ENCODE results near the gene FIP1L1.
"Not testable (repeated sequence)": the region's sequence is repeated elsewhere in the genome, so short reads cannot be mapped to it uniquely, and the experiment has no call there.

Gene FIP1L1

GRCh38 chr4:53377319-53378170 lies at the start of gene FIP1L1:
Gene FIP1L1 (plus strand): TSS chr4:53377641. CDS start chr4:53377839, 198 bp downstream.
- in situ Hi-C loops (cut with MboI; ENCODE audit: low sequenced_read_pairs): no loop called here

- in situ Hi-C loops (cut with MboI; ENCODE audit: low sequenced_read_pairs): not testable (repeated sequence)
Measured at GRCh38 chr4:53334916-53335315, 42.5 kb upstream of the FIP1L1 start.

GRCh38 chr4:53340145-53340544 lies 37.3 kb upstream of the FIP1L1 start:
- in situ Hi-C loops (cut with MboI; ENCODE audit: low sequenced_read_pairs): not testable (repeated sequence)

GRCh38 chr4:53346392-53346791 lies 31.0 kb upstream of the FIP1L1 start:
- in situ Hi-C loops (cut with MboI; ENCODE audit: low sequenced_read_pairs): not testable (repeated sequence)

GRCh38 chr4:53346920-53347852 lies 30.3 kb upstream of the FIP1L1 start:
- in situ Hi-C loops (cut with MboI; ENCODE audit: low sequenced_read_pairs): no loop called here

- in situ Hi-C loops (cut with MboI; ENCODE audit: low sequenced_read_pairs): no loop called here
Measured at GRCh38 chr4:53348046-53348445, 29.4 kb upstream of the FIP1L1 start.

GRCh38 chr4:53349091-53349491 lies 28.4 kb upstream of the FIP1L1 start:
- in situ Hi-C loops (cut with MboI; ENCODE audit: low sequenced_read_pairs): no loop called here

- in situ Hi-C loops (cut with MboI; ENCODE audit: low sequenced_read_pairs): no loop called here
Measured at GRCh38 chr4:53354012-53354722, 23.3 kb upstream of the FIP1L1 start.

- in situ Hi-C loops (cut with MboI; ENCODE audit: low sequenced_read_pairs): no loop called here
Measured at GRCh38 chr4:53355930-53356521, 21.4 kb upstream of the FIP1L1 start.

- in situ Hi-C loops (cut with MboI; ENCODE audit: low sequenced_read_pairs): no loop called here
Measured at GRCh38 chr4:53361451-53361850, 16.0 kb upstream of the FIP1L1 start.

GRCh38 chr4:53362093-53362492 lies 15.3 kb upstream of the FIP1L1 start:
- in situ Hi-C loops (cut with MboI; ENCODE audit: low sequenced_read_pairs): no loop called here

GRCh38 chr4:53364624-53365023 lies 12.8 kb upstream of the FIP1L1 start:
- in situ Hi-C loops (cut with MboI; ENCODE audit: low sequenced_read_pairs): no loop called here

- in situ Hi-C loops (cut with MboI; ENCODE audit: low sequenced_read_pairs): no loop called here
Measured at GRCh38 chr4:53365121-53365485, 12.3 kb upstream of the FIP1L1 start.

GRCh38 chr4:53365486-53366300 lies 11.7 kb upstream of the FIP1L1 start, which contains the start of gene SCFD2:
Gene SCFD2 (minus strand): TSS chr4:53366061.
- in situ Hi-C loops (cut with MboI; ENCODE audit: low sequenced_read_pairs): no loop called here

- in situ Hi-C loops (cut with MboI; ENCODE audit: low sequenced_read_pairs): no loop called here
Measured at GRCh38 chr4:53366301-53366716, 11.1 kb upstream of the FIP1L1 start.

- in situ Hi-C loops (cut with MboI; ENCODE audit: low sequenced_read_pairs): no loop called here
Measured at GRCh38 chr4:53367721-53368120, 9.7 kb upstream of the FIP1L1 start.

- in situ Hi-C loops (cut with MboI; ENCODE audit: low sequenced_read_pairs): no loop called here
Measured at GRCh38 chr4:53371049-53371448, 6.4 kb upstream of the FIP1L1 start.

GRCh38 chr4:53371843-53372521 lies 5.5 kb upstream of the FIP1L1 start:
- in situ Hi-C loops (cut with MboI; ENCODE audit: low sequenced_read_pairs): no loop called here

GRCh38 chr4:53374777-53375258 lies 2.6 kb upstream of the FIP1L1 start:
- in situ Hi-C loops (cut with MboI; ENCODE audit: low sequenced_read_pairs): no loop called here
